Upper lobe of left lung (tissue), 6 donors: ENCODE measurements around the gene MYO3B. TPM values are rescaled to one million over a fixed set of nuclear protein-coding genes. Genes with fewer than 3 reads are reported as not detected.

Experiments
- ATAC-seq, 2 donors: fragments of 200-7000 bp; cut with Tn5 transposase; one replicate each; pipeline ENCODE4 v1.9.1; 2022; ENCODE audit warnings: mild to moderate bottlenecking in 2 of 2, moderate library complexity in 2 of 2; ENCODE audit not compliant: low FRiP score in 2 of 2
- DNase-seq, 2 donors: peaks; one replicate each; pipeline ENCODE4 v3.0.0-alpha.2; 2019 to 2020
- H3K27ac ChIP-seq, 4 donors: fragments of 200-600 bp; sonication (generic); one replicate each; pipeline ENCODE4 v1.5.1; 2016 to 2019
- H3K27me3 ChIP-seq, 4 donors: fragments of 200-600 bp; sonication (generic); one replicate each; pipeline ENCODE4 v1.5.1; 2017 to 2019
- H3K36me3 ChIP-seq, 4 donors: fragments of 200-600 bp; sonication (generic); one replicate each; pipeline ENCODE4 v1.5.1; 2016 to 2019
- H3K4me1 ChIP-seq, 4 donors: fragments of 200-600 bp; sonication (generic); one replicate each; pipeline ENCODE4 v1.5.1; 2018 to 2019
- H3K4me3 ChIP-seq, 4 donors: fragments of 200-600 bp; sonication (generic); one replicate each; pipeline ENCODE4 v1.5.1; 2017 to 2019; ENCODE audit warnings: mild to moderate bottlenecking in 2 of 4, moderate library complexity in 1 of 4
- H3K9me3 ChIP-seq, 4 donors: fragments of 200-600 bp; sonication (generic); one replicate each; pipeline ENCODE4 v1.5.1; 2018 to 2019
- EP300 ChIP-seq, 4 donors: sonication (generic); formaldehyde crosslinking; IDR thresholded peaks; one replicate each; pipeline ENCODE4 v1.5.1; 2017; ENCODE audit warnings: antibody characterized with exemption in 4 of 4, control low read depth in 2 of 4
- POLR2A ChIP-seq, 4 donors: fragments of 450-650 bp; IDR thresholded peaks; one replicate each; pipeline ENCODE4 v1.5.1; 2016 to 2017; ENCODE audit warnings: antibody characterized with exemption in 4 of 4, mild to moderate bottlenecking in 2 of 4
- POLR2AphosphoS5 ChIP-seq, 2 donors: sonication (generic); formaldehyde crosslinking; IDR thresholded peaks; one replicate each; pipeline ENCODE4 v1.5.1; 2017; ENCODE audit warnings: antibody characterized with exemption in 2 of 2
- WGBS, 2 donors: methylation state at CpG; one replicate each; pipeline ENCODE4 v1.1.5; 2017 to 2018; 5-methylcytosine and 5-hydroxymethylcytosine counted together
- total RNA-seq, 6 donors: library from RNA; depleted of rRNA in 4 of 6; stranded (reverse); fragments of >200 nt in 4 of 6; gene quantifications; one replicate each; pipeline versions ENCODE4 v1.1.0 to v1.2.1, GENCODE V29; 2016 to 2021
- TF ChIP-seq, protein P1 (sequence below), 6 experiments: fragments of 450-650 bp in 4 of 6; fragments of 200-600 bp in 2 of 6; sonication (generic) in 2 of 6; IDR thresholded peaks; one replicate each; pipeline ENCODE4 v1.5.1; 2016 to 2019; ENCODE audit warnings: antibody characterized with exemption in 6 of 6
- donor health status: DM: no; HTN: no; CAD: no; lungs with moderate emphysema.
- donor health status: DM: no; HTN: yes; CAD: no; lungs with severe emphysema.

Gene MYO3B
- total RNA-seq, 6 donors from 2014 or later: 0.09 to 0.20 (median 0.13) TPM; not detected in 3

- Histone ChIP-seq H3K36me3 (no peaks in the 10 kb centered on the region), H3K27me3 (no peaks in the 10 kb centered on the region), H3K9me3 (no peaks in the 10 kb centered on the region), H3K27ac (no peak overlapping the region), H3K4me3 (no peak overlapping the region), H3K4me1 (no peaks in the 10 kb centered on the region)
- no peak for ATAC-seq
- DNase-seq: no peak
- TF ChIP-seq POLR2A (IDR thresholded peaks at IDR 0.05) (no peak), EP300 (IDR thresholded peaks at IDR 0.05) (no peak), POLR2AphosphoS5 (IDR thresholded peaks at IDR 0.05) (no peak)
- TF ChIP-seq, protein P1, sequence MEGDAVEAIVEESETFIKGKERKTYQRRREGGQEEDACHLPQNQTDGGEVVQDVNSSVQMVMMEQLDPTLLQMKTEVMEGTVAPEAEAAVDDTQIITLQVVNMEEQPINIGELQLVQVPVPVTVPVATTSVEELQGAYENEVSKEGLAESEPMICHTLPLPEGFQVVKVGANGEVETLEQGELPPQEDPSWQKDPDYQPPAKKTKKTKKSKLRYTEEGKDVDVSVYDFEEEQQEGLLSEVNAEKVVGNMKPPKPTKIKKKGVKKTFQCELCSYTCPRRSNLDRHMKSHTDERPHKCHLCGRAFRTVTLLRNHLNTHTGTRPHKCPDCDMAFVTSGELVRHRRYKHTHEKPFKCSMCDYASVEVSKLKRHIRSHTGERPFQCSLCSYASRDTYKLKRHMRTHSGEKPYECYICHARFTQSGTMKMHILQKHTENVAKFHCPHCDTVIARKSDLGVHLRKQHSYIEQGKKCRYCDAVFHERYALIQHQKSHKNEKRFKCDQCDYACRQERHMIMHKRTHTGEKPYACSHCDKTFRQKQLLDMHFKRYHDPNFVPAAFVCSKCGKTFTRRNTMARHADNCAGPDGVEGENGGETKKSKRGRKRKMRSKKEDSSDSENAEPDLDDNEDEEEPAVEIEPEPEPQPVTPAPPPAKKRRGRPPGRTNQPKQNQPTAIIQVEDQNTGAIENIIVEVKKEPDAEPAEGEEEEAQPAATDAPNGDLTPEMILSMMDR (IDR thresholded peaks at IDR 0.05): no peak
Measured at GRCh38 chr2:170562928-170563327, 385.0 kb downstream of the MYO3B start.

- Histone ChIP-seq H3K27ac (no peak overlapping the region), H3K4me3 (no peak overlapping the region), H3K4me1 (no peaks in the 10 kb centered on the region), H3K36me3 (no peaks in the 10 kb centered on the region), H3K27me3 (no peaks in the 10 kb centered on the region), H3K9me3 (no peaks in the 10 kb centered on the region)
- DNase-seq: no peak
- no peak for TF ChIP-seq POLR2AphosphoS5 (IDR thresholded peaks at IDR 0.05)
- ATAC-seq: no peak
Measured at GRCh38 chr2:170563401-170563800, 385.5 kb downstream of the MYO3B start.

DNA sequence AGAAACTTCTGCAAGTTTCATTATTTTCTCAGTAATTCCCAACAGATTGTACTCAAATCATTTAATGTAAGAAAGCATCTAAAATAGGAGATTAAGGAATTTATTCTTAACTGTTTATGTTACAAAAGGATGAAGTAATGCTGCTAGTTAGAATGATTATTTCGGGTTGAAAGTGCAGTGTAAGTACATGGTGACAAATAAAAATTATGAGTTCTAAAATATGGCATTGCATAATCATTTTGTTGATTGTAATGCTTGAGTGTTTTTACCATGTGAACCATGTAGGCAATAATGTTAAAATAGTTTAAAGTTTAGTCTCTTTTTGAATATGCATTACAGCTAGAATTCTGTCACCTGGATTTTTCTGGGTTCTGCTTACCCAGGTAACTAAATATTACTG, 388.2 kb downstream of the MYO3B start:
- TF ChIP-seq POLR2A (IDR thresholded peaks at IDR 0.05): no peak
- TF ChIP-seq EP300 (IDR thresholded peaks at IDR 0.05): no peak
- TF ChIP-seq, protein P1 (IDR thresholded peaks at IDR 0.05): no peak
- TF ChIP-seq POLR2AphosphoS5 (IDR thresholded peaks at IDR 0.05): no peak
- DNase-seq (no peak), ATAC-seq (no peak)
- Histone ChIP-seq H3K27ac (no peak overlapping the region), H3K36me3 (no peaks in the 10 kb centered on the region), H3K4me3 (no peak overlapping the region), H3K9me3 (no peaks in the 10 kb centered on the region), H3K4me1 (no peaks in the 10 kb centered on the region), H3K27me3 (no peaks in the 10 kb centered on the region)
- WGBS, 2 donors: 53 to 56% methylated on average over 1 of the region's 1 CpG

DNA sequence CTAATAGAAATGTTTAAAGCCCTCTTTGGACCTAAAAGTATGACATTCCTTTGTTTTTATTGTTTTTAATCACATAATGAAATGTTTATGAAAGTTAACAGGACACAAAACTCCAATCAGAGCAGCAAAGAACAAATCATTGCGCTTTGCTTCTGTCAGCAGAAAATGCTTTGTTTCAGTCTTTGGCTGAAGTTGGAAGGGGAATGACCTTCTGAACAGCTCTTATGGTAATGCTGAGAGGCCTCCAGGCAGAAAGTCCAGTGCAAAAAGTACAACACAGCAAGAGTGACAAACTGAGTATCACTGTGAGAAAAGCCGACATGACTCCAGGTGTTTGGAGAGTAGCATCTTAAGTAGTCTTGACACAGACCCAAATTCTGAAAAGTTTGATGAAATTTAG, 389.5 kb downstream of the MYO3B start:
- Histone ChIP-seq H3K27me3 (no peaks in the 10 kb centered on the region), H3K36me3 (no peaks in the 10 kb centered on the region), H3K27ac (no peak overlapping the region), H3K4me1 (no peaks in the 10 kb centered on the region), H3K4me3 (no peak overlapping the region), H3K9me3 (no peaks in the 10 kb centered on the region)
- WGBS, 2 donors: 82% methylated on average over 2 of the region's 2 CpGs
- no peak for TF ChIP-seq POLR2AphosphoS5 (IDR thresholded peaks at IDR 0.05)
- TF ChIP-seq POLR2A (IDR thresholded peaks at IDR 0.05): no peak
- TF ChIP-seq EP300 (IDR thresholded peaks at IDR 0.05): no peak
- DNase-seq (no peak), ATAC-seq (no peak)

GRCh38 chr2:170568511-170568910, 390.6 kb downstream of the MYO3B start:
- Histone ChIP-seq H3K4me1 (no peaks in the 10 kb centered on the region), H3K4me3 (no peak overlapping the region), H3K27ac (no peak overlapping the region), H3K36me3 (no peaks in the 10 kb centered on the region), H3K27me3 (no peaks in the 10 kb centered on the region), H3K9me3 (no peaks in the 10 kb centered on the region)
- TF ChIP-seq POLR2AphosphoS5 (IDR thresholded peaks at IDR 0.05) (no peak), EP300 (IDR thresholded peaks at IDR 0.05) (no peak), POLR2A (IDR thresholded peaks at IDR 0.05) (no peak)
- TF ChIP-seq, protein P1 (IDR thresholded peaks at IDR 0.05): no peak
- WGBS, 2 donors: 58 to 81% methylated on average over 2 of the region's 2 CpGs
- ATAC-seq (no peak), DNase-seq (no peak)

DNA sequence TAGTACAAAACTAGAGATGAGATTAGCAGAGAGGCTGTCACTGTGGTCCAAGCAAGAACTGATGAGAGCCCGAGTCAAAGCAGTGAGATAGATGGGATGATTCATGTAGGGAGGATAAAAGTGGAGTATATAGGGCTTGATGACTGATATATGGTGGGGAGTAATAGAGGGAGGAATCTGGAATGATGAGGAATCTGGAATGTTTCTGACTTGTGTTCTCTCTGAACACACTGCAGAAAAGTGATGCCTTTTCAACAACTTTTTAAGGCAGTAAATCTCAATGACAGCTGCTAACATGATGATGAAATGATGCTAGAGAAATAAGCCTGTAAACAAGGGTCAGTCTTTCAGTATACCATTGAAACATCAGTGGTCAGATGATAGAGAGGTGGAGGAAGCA, 393.7 kb downstream of the MYO3B start:
- no peak for TF ChIP-seq POLR2AphosphoS5 (IDR thresholded peaks at IDR 0.05)
- no peak for TF ChIP-seq EP300 (IDR thresholded peaks at IDR 0.05)
- TF ChIP-seq, protein P1 (IDR thresholded peaks at IDR 0.05): no peak
- TF ChIP-seq POLR2A (IDR thresholded peaks at IDR 0.05): no peak
- DNase-seq (no peak), ATAC-seq (no peak)
- 88 to 93% methylated on average over 1 of the region's 1 CpG for WGBS, 2 donors
- Histone ChIP-seq H3K4me1 (no peaks in the 10 kb centered on the region), H3K27ac (no peak overlapping the region), H3K36me3 (no peaks in the 10 kb centered on the region), H3K4me3 (no peak overlapping the region), H3K27me3 (no peaks in the 10 kb centered on the region), H3K9me3 (no peaks in the 10 kb centered on the region)
